ENCODE data around the gene DAP.

- TF ChIP-seq, protein P1, sequence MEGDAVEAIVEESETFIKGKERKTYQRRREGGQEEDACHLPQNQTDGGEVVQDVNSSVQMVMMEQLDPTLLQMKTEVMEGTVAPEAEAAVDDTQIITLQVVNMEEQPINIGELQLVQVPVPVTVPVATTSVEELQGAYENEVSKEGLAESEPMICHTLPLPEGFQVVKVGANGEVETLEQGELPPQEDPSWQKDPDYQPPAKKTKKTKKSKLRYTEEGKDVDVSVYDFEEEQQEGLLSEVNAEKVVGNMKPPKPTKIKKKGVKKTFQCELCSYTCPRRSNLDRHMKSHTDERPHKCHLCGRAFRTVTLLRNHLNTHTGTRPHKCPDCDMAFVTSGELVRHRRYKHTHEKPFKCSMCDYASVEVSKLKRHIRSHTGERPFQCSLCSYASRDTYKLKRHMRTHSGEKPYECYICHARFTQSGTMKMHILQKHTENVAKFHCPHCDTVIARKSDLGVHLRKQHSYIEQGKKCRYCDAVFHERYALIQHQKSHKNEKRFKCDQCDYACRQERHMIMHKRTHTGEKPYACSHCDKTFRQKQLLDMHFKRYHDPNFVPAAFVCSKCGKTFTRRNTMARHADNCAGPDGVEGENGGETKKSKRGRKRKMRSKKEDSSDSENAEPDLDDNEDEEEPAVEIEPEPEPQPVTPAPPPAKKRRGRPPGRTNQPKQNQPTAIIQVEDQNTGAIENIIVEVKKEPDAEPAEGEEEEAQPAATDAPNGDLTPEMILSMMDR (conservative IDR thresholded peaks at IDR 0.05; ENCODE audit: low read depth, low read length), result no peak
- TF ChIP-seq EZH2phosphoT487 (IDR thresholded peaks at IDR 0.05; ENCODE audit: borderline replicate concordance, low read length) (no peak), EZH2 (IDR thresholded peaks at IDR 0.05; ENCODE audit: low read length, unreplicated experiment) (no peak)
Measured at GRCh38 chr5:10665799-10666198, 95.2 kb downstream of the DAP start.

Data from PC-3 (cell line).